ENCODE measurements around the gene SLC41A1.

The SLC41A1 gene

DNA sequence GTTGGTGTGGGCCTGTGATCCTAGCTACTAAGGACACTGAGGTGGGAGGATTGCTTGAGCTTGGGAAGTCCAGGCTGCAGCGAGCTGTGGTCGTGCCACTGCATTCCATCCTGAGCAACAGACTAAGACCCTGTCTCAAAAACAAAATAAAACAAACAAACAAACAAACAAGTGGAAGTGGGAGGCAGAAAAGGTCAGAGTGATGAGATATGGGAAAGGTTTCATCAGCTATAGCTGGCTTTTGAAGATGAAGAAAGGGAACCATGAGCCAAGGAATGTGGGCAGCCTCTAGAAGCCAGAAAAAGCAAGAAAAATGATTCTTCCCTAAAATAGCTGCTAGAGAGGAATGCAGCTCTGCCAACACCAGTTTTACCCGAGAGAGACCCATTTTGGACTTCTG, 52.4 kb downstream of the SLC41A1 start:
- FAIRE-seq (no peak), DNase-seq (ENCODE audit: low spot score) (no peak)

DNA sequence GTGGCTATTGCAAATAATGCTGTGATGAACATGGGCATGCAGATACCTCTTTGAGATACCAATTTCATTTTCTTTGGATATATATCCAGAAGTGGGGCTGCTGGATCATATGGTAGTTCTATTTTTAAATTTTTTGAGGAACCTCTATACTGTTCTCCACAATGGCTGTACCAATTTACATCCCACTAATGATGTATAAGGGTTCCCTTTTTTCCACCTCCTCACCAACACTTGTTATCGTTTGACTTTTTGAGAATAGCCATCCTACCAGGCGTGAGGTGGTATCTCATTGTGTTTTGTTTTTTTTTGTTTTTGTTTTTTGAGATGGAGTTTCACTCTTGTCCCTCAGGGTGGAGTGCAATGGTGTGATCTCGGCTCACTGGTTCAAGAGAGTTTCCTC, 56.4 kb downstream of the SLC41A1 start:
- no peak for DNase-seq (ENCODE audit: low spot score)
- no peak for FAIRE-seq

DNA sequence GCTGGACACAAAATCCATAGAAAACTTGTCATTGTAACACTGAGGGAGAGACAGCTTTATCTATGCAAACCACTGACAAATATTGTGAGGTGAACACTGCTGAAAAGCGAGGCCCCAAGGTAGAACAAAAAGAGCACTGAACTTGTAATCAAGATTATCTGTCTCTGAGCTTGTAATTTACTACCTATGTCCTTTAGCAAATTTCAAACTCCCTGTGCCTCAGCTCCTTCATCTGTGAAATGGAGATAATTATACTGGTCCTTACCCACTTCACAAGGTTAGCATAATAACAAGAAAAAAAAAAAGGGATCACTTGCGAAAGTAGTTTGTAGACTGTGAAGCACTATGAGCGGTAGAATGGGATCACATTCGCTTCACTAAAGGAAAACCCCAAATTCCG, 58.1 kb downstream of the SLC41A1 start:
- FAIRE-seq (no peak), DNase-seq (ENCODE audit: low spot score) (no peak)

DNA sequence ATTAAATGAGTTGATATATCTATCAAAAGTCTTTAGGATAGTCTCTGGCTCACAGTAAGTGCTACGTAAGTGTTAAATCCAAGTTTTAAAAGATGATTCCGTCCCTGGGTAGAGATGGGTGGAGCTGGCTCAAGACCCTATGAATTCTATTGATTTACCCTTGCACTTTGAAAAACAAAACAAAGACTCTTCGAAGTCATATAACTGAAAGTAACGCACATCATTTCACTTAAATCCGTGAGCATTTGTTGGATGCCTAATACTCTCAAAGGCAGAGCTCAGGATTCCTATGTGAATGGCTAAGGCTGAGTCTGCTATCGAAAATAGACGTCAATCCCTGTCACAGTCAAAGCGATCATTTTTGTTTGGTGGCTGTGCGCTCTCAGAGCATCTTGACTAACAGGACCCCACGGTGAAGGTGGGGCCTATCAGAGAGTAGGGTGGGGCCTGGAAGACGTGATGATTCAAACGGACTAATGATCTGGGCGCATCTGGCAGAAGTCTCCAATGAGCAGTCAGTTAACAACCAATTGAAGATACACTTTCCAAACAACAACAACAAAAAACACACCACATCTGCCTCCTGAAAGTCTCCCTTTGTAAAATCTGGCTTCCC, 61.9 kb downstream of the SLC41A1 start:
- DNase-seq (ENCODE audit: low spot score) (no peak), FAIRE-seq (no peak)

DNA sequence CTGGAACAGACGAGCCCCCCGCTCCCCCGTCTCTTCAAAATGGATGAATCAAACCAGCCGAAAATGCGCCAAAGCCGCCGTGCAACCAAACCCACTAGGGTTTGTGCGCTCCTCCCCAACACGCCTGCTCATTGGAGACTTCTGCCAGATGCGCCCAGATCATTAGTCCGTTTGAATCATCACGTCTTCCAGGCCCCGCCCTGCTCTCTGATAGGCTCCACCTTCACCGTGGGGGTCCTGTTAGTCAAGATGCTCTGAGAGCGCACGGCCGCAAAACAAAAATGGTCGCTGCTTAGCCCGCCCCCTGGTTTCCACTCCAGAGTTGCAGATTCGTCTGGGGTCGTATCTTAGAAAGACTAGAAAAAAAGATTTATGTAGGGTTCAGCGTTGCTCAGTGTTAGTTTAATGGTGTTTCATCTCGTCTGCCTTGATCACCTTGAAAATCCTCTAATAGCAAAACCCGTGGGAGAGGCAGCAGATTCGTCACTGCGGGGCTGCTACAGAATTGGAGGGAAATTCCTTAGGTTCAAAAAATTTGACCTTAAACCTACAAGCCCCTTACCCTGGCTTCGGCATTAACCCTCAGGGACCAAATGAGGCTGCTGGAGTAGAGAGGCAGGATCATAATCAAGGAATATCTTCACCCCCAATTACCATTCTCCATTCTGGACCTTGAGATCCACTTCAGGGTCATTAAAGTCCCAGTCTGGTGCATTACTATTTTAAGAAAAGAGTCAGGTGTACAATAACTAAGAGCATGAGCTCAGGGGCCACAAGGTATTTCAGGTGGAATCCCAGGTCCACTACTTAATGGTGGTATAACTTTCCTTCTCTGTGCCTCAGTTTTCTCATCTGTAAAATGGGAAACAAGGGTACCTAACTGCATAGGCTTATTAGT, 62.6 kb downstream of the SLC41A1 start, which contains the start of gene NUCKS1:
NUCKS1 (minus strand) TSS at position 45 of the 898 bp plus-strand sequence. CDS start 209 bp downstream, outside the sequence.
- FAIRE-seq (peak; percentile 23), DNase-seq (ENCODE audit: low spot score) (peak; percentile 86)

DNA sequence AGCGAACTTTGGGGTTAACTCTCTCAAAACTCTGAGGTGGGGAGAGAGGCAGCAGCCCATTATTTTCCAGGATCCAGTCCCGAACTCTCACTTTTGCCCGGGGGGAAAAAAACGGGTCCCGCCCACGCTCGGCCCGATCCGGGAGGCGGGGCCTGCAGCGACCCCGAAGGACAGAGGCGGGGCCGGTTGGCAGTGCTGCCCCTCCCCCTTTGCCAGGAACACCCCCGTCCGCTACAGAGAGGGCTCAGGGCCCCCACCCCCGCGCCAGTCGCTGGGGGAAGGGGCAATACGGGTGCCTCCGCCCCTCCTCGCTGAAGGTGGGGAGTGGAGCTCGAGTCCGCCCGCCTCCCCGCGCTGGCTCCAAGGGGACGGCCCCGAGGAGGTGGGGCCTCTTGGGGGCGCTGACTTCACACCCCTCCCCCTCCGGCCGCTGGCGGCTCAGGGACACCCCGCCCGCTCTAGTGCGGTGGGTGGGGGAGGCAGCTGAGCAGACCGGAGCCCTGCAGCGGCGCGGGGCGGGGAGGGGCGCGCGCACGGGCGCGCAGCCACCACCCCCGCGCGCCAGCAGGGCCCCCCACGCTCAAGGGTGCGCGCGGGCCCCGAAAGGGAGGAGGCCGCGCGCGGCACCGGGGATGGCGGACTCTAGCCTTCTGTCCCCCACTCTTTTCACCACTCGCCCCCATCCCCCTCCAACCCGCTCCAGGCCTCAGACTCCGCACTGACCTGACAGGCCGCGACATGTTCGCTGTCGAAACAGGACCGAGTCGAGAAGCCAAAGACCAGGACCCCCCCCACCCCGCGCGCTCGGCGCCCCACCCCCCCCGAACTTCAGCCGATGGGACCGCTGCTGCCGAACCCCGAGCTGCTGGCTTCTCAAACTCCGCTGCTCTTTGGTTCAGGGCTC, 63.5 kb downstream of the SLC41A1 start:
- DNase-seq (ENCODE audit: low spot score) (peak; percentile 96), FAIRE-seq (no peak)

DNA sequence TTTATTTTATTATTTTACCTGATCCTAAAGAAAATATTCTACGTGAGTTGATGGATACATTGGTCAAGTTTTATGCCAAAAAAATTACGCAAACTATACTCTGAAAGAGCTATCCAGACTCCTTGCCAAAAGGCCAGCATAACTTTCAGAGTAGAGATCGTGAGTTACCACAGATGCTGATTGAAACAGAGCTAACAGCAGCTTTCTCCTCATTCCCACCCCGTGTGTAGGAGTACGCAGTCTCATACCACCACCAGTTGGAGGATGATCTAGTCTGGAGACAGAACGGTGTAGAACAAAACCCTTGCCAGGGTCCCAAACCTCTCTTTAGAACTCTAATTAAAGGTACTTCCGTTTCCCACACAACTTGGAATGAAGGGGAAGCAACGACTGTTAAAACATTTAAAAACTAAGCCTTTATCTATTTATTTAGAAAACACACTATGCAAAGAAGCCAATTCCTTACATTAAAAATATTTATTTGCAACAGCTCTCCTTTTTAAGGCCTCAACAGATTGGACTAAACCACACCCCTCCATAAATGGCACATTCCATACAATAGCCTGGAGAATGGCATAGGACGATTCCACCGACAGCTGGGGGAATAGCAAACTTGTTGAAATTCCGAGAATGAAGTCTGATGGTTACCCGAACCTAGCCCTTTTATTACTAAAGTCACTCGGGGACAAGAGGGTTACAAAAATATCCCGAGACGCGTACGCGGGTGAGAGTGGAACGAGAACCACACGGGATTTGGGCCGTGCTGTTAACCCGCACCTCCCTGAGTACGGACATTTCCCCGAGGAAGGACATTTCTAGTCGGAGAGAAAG, 64.4 kb downstream of the SLC41A1 start:
- DNase-seq (ENCODE audit: low spot score) (peak; percentile 10), FAIRE-seq (no peak)

DNA sequence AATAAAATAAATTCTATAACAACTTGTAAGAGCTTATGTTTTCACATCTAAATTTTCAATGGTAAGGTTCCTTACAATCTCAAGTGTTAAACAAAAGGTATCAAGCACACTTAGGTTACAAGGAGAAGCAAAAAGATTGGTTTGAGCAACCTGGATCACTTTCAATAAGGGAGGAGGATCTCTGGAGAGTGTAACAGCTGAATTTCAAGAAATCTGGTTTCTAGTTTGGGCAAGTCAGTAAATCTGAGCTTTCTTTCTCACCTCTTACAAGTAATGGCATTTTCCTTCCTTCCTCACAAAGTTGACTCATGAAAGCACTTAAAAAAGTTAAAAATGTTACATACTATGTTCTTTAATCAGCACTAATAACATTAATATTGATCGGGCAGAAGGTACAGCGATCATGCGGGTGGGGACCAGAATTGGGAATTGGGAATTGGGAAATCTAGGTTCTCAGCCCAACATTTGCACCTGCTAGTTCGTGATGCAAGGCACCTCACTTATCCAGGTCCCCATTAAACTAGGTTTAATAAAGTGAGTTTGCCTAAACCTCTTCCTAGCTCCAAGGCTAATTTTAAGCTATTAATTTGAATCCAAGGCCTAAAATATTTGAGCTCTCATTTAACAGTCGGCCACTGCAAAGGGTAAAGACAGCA, 66.1 kb downstream of the SLC41A1 start:
- FAIRE-seq = no peak
- DNase-seq (ENCODE audit: low spot score) = no peak

DNA sequence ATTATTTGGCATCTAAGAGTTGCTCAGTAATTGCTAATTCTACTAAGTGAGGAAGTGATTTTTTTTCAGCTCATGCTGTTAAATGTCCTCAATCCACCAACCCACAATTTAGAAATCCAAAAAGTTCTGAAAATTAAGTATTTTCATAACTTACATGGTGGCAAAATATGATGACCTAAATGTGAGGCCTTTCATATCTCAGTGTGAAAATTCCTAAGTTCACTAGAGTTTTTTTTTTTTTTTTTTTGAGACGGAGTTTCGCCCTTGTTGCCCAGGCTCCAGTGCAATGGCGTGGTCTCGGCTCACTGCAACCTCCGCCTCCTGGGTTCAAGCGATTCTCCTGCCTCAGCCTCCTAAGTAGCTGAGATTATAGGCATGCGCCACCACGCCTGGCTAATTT, 68.6 kb downstream of the SLC41A1 start:
- DNase-seq (ENCODE audit: low spot score) = no peak
- no peak for FAIRE-seq

DNA sequence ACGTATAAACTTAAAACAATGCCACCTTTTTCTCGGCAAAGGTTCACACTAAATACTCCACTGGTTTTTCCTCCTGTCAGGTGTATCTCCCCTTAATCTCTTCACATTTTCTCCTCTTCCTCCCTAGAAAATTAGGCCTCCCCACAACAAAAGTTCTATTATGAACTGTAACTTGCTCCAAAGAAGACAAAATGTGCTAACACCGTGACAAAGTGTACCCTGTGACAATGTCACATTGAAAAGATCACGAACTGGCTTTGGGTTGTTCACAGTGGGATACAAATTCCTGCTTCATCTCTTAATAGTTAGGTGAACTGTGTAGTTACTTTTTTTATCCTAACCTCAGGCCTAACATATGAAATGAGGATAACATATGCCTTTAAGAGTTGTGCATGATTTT, 69.0 kb downstream of the SLC41A1 start:
- FAIRE-seq = no peak

DNA sequence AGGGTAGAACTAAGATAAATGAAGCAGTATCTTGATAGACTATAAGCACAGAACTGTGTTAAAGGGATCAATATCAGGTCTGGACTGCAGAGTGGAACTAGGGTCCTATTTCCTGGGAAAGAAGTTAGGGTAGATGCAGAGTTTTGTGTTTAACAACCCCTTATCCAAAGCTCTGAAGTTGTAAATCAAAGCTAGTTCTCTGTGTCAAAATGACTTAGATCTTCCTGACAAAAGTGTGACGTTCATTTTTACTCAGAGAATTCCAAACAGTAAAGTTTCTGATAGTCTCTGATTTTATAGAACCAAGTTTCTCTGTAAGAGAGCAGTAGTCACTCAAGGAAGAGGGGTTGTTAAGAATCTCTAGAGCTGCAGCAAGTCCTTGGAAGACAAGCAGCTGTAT, 71.3 kb downstream of the SLC41A1 start:
- FAIRE-seq (no peak), DNase-seq (ENCODE audit: low spot score) (no peak)

More for the DNA sequence above, 69.0 kb downstream of the SLC41A1 start:
- DNase-seq (ENCODE audit: low spot score) = no peak

DNA sequence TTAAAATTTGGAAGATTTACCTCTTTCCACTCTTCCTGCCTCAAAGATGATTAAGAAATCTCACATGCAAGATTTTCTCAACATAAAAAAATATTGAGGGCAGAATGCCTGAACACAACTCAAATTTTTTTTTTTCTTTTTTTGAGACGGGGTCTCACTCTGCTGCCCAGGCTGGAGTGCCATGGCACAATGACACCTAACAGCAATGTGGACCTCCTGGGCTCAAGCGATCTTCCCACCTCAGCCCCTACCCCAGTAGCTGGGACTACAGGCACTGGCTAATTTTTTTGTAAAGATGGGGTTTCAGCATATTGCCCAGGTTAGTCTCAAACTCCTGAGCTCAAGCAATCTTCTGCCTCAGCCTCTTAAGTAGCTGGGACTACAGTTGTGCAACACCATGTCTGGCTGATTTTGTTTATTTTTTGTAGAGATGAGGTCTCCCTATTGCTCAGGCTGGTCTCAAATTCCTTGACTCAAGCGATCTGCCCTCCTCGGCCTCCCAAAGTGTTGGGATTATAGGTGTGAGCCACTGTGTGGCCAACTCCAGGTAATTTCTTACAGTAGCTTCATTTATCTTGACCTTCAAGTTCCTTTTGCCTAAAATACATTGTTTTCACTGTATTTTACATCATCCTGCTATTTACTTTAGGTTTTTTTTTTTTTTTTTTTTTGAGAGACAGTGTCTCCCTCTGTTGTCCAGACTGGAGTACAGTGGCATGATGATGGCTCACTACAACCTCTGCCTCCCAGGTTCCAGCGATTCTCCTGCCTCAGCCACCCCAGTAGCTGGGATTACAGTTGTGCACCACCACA, 73.4 kb downstream of the SLC41A1 start:
- DNase-seq (ENCODE audit: low spot score) (no peak), FAIRE-seq (no peak)

Measured in urothelium cell line (cell line).